Caco-2 (cell line): Measurements from ENCODE around the gene ARHGEF5. TPM values are rescaled to one million over a fixed set of nuclear protein-coding genes. Genes with fewer than 3 reads are reported as not detected.

Source experiments
- BruUV-seq: library from RNA; stranded (reverse); fragments of 400-500 nt; replicated peaks from 2 replicates; lab custom pipeline; 2021; lab: Mats Ljungman, UMichigan
- CTCF ChIA-PET: fragments of 300-600 bp; sonication (Branson Sonifier 250); formaldehyde crosslinking; loops from one replicate; lab custom pipeline; 2022; ENCODE audit warnings: antibody characterized with exemption; lab: Charles Lee
- POLR2A ChIA-PET: fragments of 300-600 bp; sonication (Branson Sonifier 250); formaldehyde crosslinking; loops from one replicate; lab custom pipeline; 2022; ENCODE audit warnings: antibody characterized with exemption; lab: Charles Lee
- DNase-seq, 2 experiments: peaks; one replicate each; pipeline versions ENCODE4 v3.0.0 to v3.0.0-alpha.2; 2020 to 2022
- H3K27me3 ChIP-seq: replicated peaks from 2 replicates; pipeline ENCODE4 v1.6.0; 2011; ENCODE audit warnings: low read length; ENCODE audit not compliant: control insufficient read depth, insufficient read depth
- H3K36me3 ChIP-seq: 2 replicates; pipeline ENCODE4 v1.5.1; 2011; ENCODE audit warnings: low read length; ENCODE audit not compliant: control insufficient read depth, insufficient read depth
- H3K4me1 ChIP-seq: fragments of 250-450 bp; sonication (Bioruptor Pico); 2 replicates; pipeline ENCODE4 v1.5.1; 2020; ENCODE audit warnings: mild to moderate bottlenecking
- H3K4me3 ChIP-seq: 2 replicates; pipeline ENCODE4 v1.5.1; 2011; ENCODE audit warnings: low read depth, mild to moderate bottlenecking, control low read depth, low read length
- H3K9me3 ChIP-seq: fragments of 250-450 bp; sonication (Bioruptor Pico); 2 replicates; pipeline ENCODE4 v1.5.1; 2020; ENCODE audit warnings: mild to moderate bottlenecking, moderate library complexity
- H3K27ac Mint-ChIP-seq: one replicate; pipeline ENCODE4 v1.8.0; 2022; ENCODE audit warnings: mixed read lengths; ENCODE audit not compliant: unreplicated experiment
- H3K27me3 Mint-ChIP-seq: one replicate; pipeline ENCODE4 v1.8.0; 2022; ENCODE audit warnings: mixed read lengths; ENCODE audit not compliant: insufficient read depth, unreplicated experiment
- H3K36me3 Mint-ChIP-seq: one replicate; pipeline ENCODE4 v1.8.0; 2022; ENCODE audit warnings: mild to moderate bottlenecking, mixed read lengths; ENCODE audit not compliant: insufficient read depth, unreplicated experiment
- H3K4me1 Mint-ChIP-seq: one replicate; pipeline ENCODE4 v1.8.0; 2022; ENCODE audit warnings: low read depth, mixed read lengths; ENCODE audit not compliant: unreplicated experiment
- H3K4me3 Mint-ChIP-seq: one replicate; pipeline ENCODE4 v1.8.0; 2022; ENCODE audit warnings: mild to moderate bottlenecking, moderate library complexity, mixed read lengths; ENCODE audit not compliant: unreplicated experiment
- H3K9me3 Mint-ChIP-seq: one replicate; pipeline ENCODE4 v1.8.0; 2022; ENCODE audit warnings: mixed read lengths; ENCODE audit not compliant: unreplicated experiment
- CTCF ChIP-seq, 2 experiments: fragments of 200-600 bp in 1 of 2; IDR thresholded peaks; 1 replicate in 1 of 2; 2 replicates in 1 of 2; pipeline versions ENCODE4 v1.5.1 to v1.8.0; 2011 to 2022; ENCODE audit warnings: antibody characterized with exemption in 1 of 2, control low read depth in 1 of 2, inconsistent platforms in 1 of 2, low read depth in 1 of 2, low read length in 1 of 2, mild to moderate bottlenecking in 1 of 2, moderate library complexity in 1 of 2; ENCODE audit not compliant: insufficient read depth in 1 of 2, severe bottlenecking in 1 of 2, unreplicated experiment in 1 of 2
- intact Hi-C: fragments of 100-400 bp; cut with micrococcal nuclease; formaldehyde crosslinking; loops from one replicate; pipeline ENCODE4 v1.10.0; 2022; ENCODE audit not compliant: unreplicated experiment
- total RNA-seq: library from RNA; stranded (reverse); gene quantifications from 2 replicates; pipeline ENCODE4 v1.2.3, GENCODE V29; 2022

ARHGEF5 gene
- total RNA-seq, 1 experiment from 2014 or later: 26.4 TPM

DNA sequence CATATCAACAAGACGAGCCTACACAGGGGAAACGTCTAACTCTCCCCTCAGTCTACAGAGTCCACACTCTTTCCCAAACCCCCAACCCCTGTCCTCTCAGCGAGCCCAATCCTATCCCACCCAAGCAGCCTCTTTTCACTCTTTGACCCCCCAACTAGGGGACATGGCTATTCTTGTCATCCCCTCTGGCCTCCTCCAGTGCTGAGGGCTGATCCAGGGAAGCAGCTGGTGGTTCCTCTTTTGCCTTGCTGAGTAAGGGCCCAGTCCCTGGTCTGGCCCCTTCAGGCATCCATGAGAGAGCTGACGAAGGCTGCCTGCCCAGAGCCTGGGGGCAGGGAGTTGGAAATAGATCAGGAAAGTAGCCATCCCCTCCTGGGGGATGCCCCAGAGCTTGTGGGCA is 41.9 kb downstream of the ARHGEF5 start:
- CTCF ChIA-PET: no interaction called here
- Mint-ChIP-seq H3K27me3 (peaks cover 7% of the 10 kb centered on the region), H3K36me3 (no peaks in the 10 kb centered on the region), H3K27ac (no peak overlapping the region), H3K4me1 (peaks cover 13% of the 10 kb centered on the region), H3K9me3 (no peaks in the 10 kb centered on the region), H3K4me3 (no peak overlapping the region)
- Histone ChIP-seq H3K9me3 (no peaks in the 10 kb centered on the region), H3K4me3 (no peak overlapping the region), H3K27me3 (no peaks in the 10 kb centered on the region), H3K36me3 (no peaks in the 10 kb centered on the region), H3K4me1 (no peaks in the 10 kb centered on the region; the same call in 1 of the 2 replicates)
- POLR2A ChIA-PET: no interaction called here
- TF ChIP-seq CTCF (IDR thresholded peaks at IDR 0.05; ENCODE audit: insufficient read depth in 1 of 2, low read depth in 1 of 2, low read length in 1 of 2, severe bottlenecking in 1 of 2, unreplicated experiment in 1 of 2): no peak
- BruUV-seq: no TSS peak
- intact Hi-C loops: no loop called here
- no peak for DNase-seq

DNA sequence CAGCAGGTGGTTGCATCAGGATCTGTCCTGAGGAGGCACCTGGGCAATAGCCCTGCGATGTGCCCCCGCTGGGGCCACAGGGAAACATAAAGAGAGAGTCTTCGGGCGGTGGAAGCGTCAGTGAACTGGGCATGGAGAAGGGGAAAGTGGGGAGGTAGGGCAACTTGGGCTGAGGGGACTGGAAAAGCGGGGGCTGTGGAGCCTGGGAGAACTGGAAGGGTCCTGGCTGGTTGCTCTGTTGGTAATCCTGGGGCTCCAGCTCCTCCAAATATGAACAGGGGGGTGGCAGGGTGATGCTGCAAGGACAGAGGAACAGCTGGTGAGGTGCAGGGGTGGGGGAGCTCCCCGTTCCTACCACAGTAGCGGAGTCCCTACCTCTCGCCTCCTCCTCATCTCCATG is 43.1 kb downstream of the ARHGEF5 start:
- BruUV-seq: no TSS peak
- Mint-ChIP-seq H3K36me3 (no peaks in the 10 kb centered on the region), H3K27me3 (peaks cover 7% of the 10 kb centered on the region), H3K27ac (no peak overlapping the region), H3K4me1 (peaks cover 13% of the 10 kb centered on the region), H3K9me3 (no peaks in the 10 kb centered on the region), H3K4me3 (no peak overlapping the region)
- POLR2A ChIA-PET: no interaction called here
- Histone ChIP-seq H3K9me3 (no peaks in the 10 kb centered on the region), H3K4me3 (no peak overlapping the region), H3K27me3 (no peaks in the 10 kb centered on the region), H3K36me3 (no peaks in the 10 kb centered on the region), H3K4me1 (no peaks in the 10 kb centered on the region; the same call in 1 of the 2 replicates)
- intact Hi-C loops: no loop called here
- no peak for TF ChIP-seq CTCF (IDR thresholded peaks at IDR 0.05; ENCODE audit: insufficient read depth in 1 of 2, low read depth in 1 of 2, low read length in 1 of 2, severe bottlenecking in 1 of 2, unreplicated experiment in 1 of 2)
- CTCF ChIA-PET: interaction anchor here (1.1 kb wide), 1 partner anchor 39 kb away, joined by 3 read pairs; no protein-coding TSS in a partner anchor
- no peak for DNase-seq

DNA sequence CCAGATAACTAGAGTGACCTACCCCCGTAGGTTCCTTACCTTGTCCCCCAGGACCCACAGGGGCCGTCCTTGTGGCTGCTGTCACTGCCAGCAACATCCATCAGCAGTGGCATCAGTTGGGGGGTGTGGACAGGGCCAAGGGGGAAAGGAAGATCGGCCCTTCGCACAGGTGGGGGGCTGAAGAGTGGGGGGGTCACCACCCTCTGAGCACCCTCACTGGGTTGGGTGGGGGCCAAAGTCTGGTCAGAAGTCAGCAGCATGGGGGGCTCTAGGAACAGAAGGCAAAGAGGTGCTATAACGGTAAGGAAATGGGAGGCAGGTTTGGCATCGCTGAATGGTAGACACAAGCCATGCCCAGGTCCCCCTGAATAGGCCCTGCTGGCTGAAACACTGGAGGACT is 43.7 kb downstream of the ARHGEF5 start:
- Histone ChIP-seq H3K27me3 (no peaks in the 10 kb centered on the region), H3K9me3 (no peaks in the 10 kb centered on the region), H3K4me1 (no peaks in the 10 kb centered on the region; the same call in 1 of the 2 replicates), H3K4me3 (no peak overlapping the region), H3K36me3 (no peaks in the 10 kb centered on the region)
- H3K4me3 Mint-ChIP-seq: no peak overlapping the region
- peaks cover 7% of the 10 kb centered on the region for H3K27me3 Mint-ChIP-seq
- BruUV-seq: no TSS peak
- no peak overlapping the region for H3K27ac Mint-ChIP-seq
- DNase-seq: no peak
- peaks cover 13% of the 10 kb centered on the region for H3K4me1 Mint-ChIP-seq
- TF ChIP-seq CTCF (IDR thresholded peaks at IDR 0.05; ENCODE audit: insufficient read depth in 1 of 2, low read depth in 1 of 2, low read length in 1 of 2, severe bottlenecking in 1 of 2, unreplicated experiment in 1 of 2): no peak
- ChIA-PET POLR2A (no interaction called here), CTCF (interaction anchor here (1.1 kb wide), 1 partner anchor 38 kb away, joined by 3 read pairs; no protein-coding TSS in a partner anchor)
- H3K9me3 Mint-ChIP-seq: no peaks in the 10 kb centered on the region
- intact Hi-C loops: no loop called here
- H3K36me3 Mint-ChIP-seq: no peaks in the 10 kb centered on the region
